ENCODE data around the gene KCNQ5.
A peak's percentile ranks its signal among the peaks of the same experiment; 100 is the strongest.

Gene KCNQ5

GRCh38 chr6:72748759-72749158, 126.9 kb downstream of the KCNQ5 start:
- no peak for DNase-seq

GRCh38 chr6:72755752-72756151, 133.9 kb downstream of the KCNQ5 start:
- DNase-seq, result no peak

- no peak for DNase-seq
Measured at GRCh38 chr6:72757048-72757447, 135.2 kb downstream of the KCNQ5 start.

- no peak for DNase-seq
Measured at GRCh38 chr6:72757926-72758325, 136.1 kb downstream of the KCNQ5 start.

GRCh38 chr6:72758901-72759300, 137.0 kb downstream of the KCNQ5 start:
- no peak for DNase-seq

GRCh38 chr6:72760114-72760793, 138.4 kb downstream of the KCNQ5 start:
- DNase-seq, result no peak

GRCh38 chr6:72761761-72762160, 139.9 kb downstream of the KCNQ5 start:
- no peak for DNase-seq

GRCh38 chr6:72769459-72770125, 147.7 kb downstream of the KCNQ5 start:
- DNase-seq, result no peak

GRCh38 chr6:72770959-72771358, 149.1 kb downstream of the KCNQ5 start:
- DNase-seq, result no peak

GRCh38 chr6:72776456-72776855, 154.6 kb downstream of the KCNQ5 start:
- DNase-seq, result no peak

GRCh38 chr6:72781624-72782023, 159.8 kb downstream of the KCNQ5 start:
- DNase-seq, result no peak

GRCh38 chr6:72783035-72783434, 161.2 kb downstream of the KCNQ5 start:
- peak; percentile 13 for DNase-seq

- no peak for DNase-seq
Measured at GRCh38 chr6:72783666-72784065, 161.8 kb downstream of the KCNQ5 start.

- DNase-seq, result no peak
Measured at GRCh38 chr6:72784071-72784470, 162.2 kb downstream of the KCNQ5 start.

- no peak for DNase-seq
Measured at GRCh38 chr6:72784581-72784980, 162.7 kb downstream of the KCNQ5 start.

GRCh38 chr6:72787391-72788031, 165.6 kb downstream of the KCNQ5 start:
- no peak for DNase-seq

GRCh38 chr6:72788188-72788587, 166.3 kb downstream of the KCNQ5 start:
- no peak for DNase-seq

GRCh38 chr6:72789145-72789544, 167.3 kb downstream of the KCNQ5 start:
- DNase-seq, result no peak

GRCh38 chr6:72792692-72793091, 170.8 kb downstream of the KCNQ5 start:
- DNase-seq, result no peak

GRCh38 chr6:72793641-72794395, 172.0 kb downstream of the KCNQ5 start:
- no peak for DNase-seq

GRCh38 chr6:72798196-72798595, 176.3 kb downstream of the KCNQ5 start:
- no peak for DNase-seq

- DNase-seq, result no peak
Measured at GRCh38 chr6:72809746-72810379, 188.0 kb downstream of the KCNQ5 start.
